Measurements from ENCODE around the gene NIM1K. TPM values are rescaled to one million over a fixed set of nuclear protein-coding genes. Genes with fewer than 3 reads are reported as not detected.

NIM1K gene
- total RNA-seq, 1 experiment from 2014 or later: 0.26 TPM

- intact Hi-C loops (cut with micrococcal nuclease; ENCODE audit: unreplicated experiment): no loop called here
- Histone ChIP-seq H3K4me1 (replicated peaks; ENCODE audit: insufficient read depth) (no peaks in the 10 kb centered on the region), H3K4me3 (no peak overlapping the region), H3K9me2 (ENCODE audit: insufficient read depth) (no peaks in the 10 kb centered on the region), H3F3A (ENCODE audit: insufficient read depth, low read depth) (peaks cover 25% of the 10 kb centered on the region; the same call in 1 of the 2 replicates), H3K4me2 (no peak overlapping the region), H2AFZ (no peak overlapping the region), H3K27ac (no peak overlapping the region), H3K9me3 (ENCODE audit: insufficient read depth, low read depth) (no peaks in the 10 kb centered on the region), H3K27me3 (ENCODE audit: insufficient read depth, low read depth) (no peaks in the 10 kb centered on the region), H3K36me3 (ENCODE audit: low read depth) (peaks cover 69% of the 10 kb centered on the region), H4K20me1 (ENCODE audit: insufficient read depth) (peaks cover 90% of the 10 kb centered on the region), H3K79me2 (ENCODE audit: low read depth) (peaks cover 95% of the 10 kb centered on the region)
- no peak for TF ChIP-seq EZH2 (IDR thresholded peaks at IDR 0.05; ENCODE audit: low read depth)
- TF ChIP-seq, protein P1, sequence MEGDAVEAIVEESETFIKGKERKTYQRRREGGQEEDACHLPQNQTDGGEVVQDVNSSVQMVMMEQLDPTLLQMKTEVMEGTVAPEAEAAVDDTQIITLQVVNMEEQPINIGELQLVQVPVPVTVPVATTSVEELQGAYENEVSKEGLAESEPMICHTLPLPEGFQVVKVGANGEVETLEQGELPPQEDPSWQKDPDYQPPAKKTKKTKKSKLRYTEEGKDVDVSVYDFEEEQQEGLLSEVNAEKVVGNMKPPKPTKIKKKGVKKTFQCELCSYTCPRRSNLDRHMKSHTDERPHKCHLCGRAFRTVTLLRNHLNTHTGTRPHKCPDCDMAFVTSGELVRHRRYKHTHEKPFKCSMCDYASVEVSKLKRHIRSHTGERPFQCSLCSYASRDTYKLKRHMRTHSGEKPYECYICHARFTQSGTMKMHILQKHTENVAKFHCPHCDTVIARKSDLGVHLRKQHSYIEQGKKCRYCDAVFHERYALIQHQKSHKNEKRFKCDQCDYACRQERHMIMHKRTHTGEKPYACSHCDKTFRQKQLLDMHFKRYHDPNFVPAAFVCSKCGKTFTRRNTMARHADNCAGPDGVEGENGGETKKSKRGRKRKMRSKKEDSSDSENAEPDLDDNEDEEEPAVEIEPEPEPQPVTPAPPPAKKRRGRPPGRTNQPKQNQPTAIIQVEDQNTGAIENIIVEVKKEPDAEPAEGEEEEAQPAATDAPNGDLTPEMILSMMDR (conservative IDR thresholded peaks at IDR 0.05): no peak
- ChIA-PET CTCF (no interaction called here), POLR2A (ENCODE audit: unreplicated experiment) (interaction anchor here (0.6 kb wide), 1 partner anchor 286 kb away, joined by 4 read pairs; no protein-coding TSS in a partner anchor)
- no TSS peak for BruUV-seq (replicated peaks)
- DNase-seq: no peak
Observed at GRCh38 chr5:43302481-43302880, 110.5 kb downstream of the NIM1K start.

GRCh38 chr5:43303242-43303641 is 111.2 kb downstream of the NIM1K start:
- ChIA-PET CTCF (no interaction called here), POLR2A (ENCODE audit: unreplicated experiment) (interaction anchor here (0.6 kb wide), 1 partner anchor 287 kb away, joined by 4 read pairs; no protein-coding TSS in a partner anchor)
- Histone ChIP-seq H3K79me2 (ENCODE audit: low read depth) (peaks cover 99% of the 10 kb centered on the region), H3K4me3 (no peak overlapping the region), H4K20me1 (ENCODE audit: insufficient read depth) (peaks cover 91% of the 10 kb centered on the region), H3K4me1 (replicated peaks; ENCODE audit: insufficient read depth) (peaks cover 6% of the 10 kb centered on the region; the same call in 1 of the 2 replicates), H3K27me3 (ENCODE audit: insufficient read depth, low read depth) (no peaks in the 10 kb centered on the region), H2AFZ (no peak overlapping the region), H3K9me3 (ENCODE audit: insufficient read depth, low read depth) (no peaks in the 10 kb centered on the region), H3K4me2 (no peak overlapping the region), H3K27ac (no peak overlapping the region), H3F3A (ENCODE audit: insufficient read depth, low read depth) (peaks cover 29% of the 10 kb centered on the region; the same call in 1 of the 2 replicates), H3K36me3 (ENCODE audit: low read depth) (peaks cover 71% of the 10 kb centered on the region), H3K9me2 (ENCODE audit: insufficient read depth) (no peaks in the 10 kb centered on the region)
- DNase-seq: no peak
- intact Hi-C loops (cut with micrococcal nuclease; ENCODE audit: unreplicated experiment): no loop called here
- no peak for TF ChIP-seq EZH2 (IDR thresholded peaks at IDR 0.05; ENCODE audit: low read depth)
- TF ChIP-seq, protein P1 (conservative IDR thresholded peaks at IDR 0.05): no peak
- BruUV-seq (replicated peaks): no TSS peak

DNA sequence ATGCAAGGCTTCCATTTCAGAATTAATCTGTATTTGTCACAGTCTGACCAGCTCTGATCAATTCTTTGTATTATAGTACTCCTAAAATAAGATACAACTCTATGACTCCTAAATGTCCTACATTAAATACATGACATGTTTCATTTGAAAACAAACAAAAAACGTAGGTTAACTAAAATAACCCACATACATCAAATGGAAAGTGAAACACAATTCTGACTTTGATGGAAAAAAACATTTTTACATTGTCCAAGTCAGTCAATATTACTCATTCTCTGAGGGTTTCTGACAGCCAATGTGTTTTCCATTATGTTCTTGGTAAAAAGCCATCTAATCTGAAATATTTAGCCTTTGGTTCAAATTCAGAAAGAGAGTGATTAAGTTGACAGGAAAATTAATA is 112.5 kb downstream of the NIM1K start:
- H3K9me2 ChIP-seq (ENCODE audit: insufficient read depth): no peaks in the 10 kb centered on the region
- H3K9me3 ChIP-seq (ENCODE audit: insufficient read depth, low read depth): no peaks in the 10 kb centered on the region
- DNase-seq: no peak
- H3K27me3 ChIP-seq (ENCODE audit: insufficient read depth, low read depth): no peaks in the 10 kb centered on the region
- H3K4me2 ChIP-seq: no peak overlapping the region
- no peak overlapping the region for H3K27ac ChIP-seq
- peaks cover 89% of the 10 kb centered on the region for H4K20me1 ChIP-seq (ENCODE audit: insufficient read depth)
- H3K4me3 ChIP-seq: no peak overlapping the region
- POLR2A ChIA-PET (ENCODE audit: unreplicated experiment): interaction anchor here (0.5 kb wide), 1 partner anchor 180 kb away, joined by 7 read pairs; no protein-coding TSS in a partner anchor
- CTCF ChIA-PET: no interaction called here
- no peak overlapping the region for H2AFZ ChIP-seq
- intact Hi-C loops (cut with micrococcal nuclease; ENCODE audit: unreplicated experiment): no loop called here
- no TSS peak for BruUV-seq (replicated peaks)
- H3K36me3 ChIP-seq (ENCODE audit: low read depth): peaks cover 67% of the 10 kb centered on the region
- H3K4me1 ChIP-seq (replicated peaks; ENCODE audit: insufficient read depth): peaks cover 18% of the 10 kb centered on the region
- peaks cover 99% of the 10 kb centered on the region for H3K79me2 ChIP-seq (ENCODE audit: low read depth)
- TF ChIP-seq EZH2 (IDR thresholded peaks at IDR 0.05; ENCODE audit: low read depth): no peak
- TF ChIP-seq, protein P1 (conservative IDR thresholded peaks at IDR 0.05): no peak
- H3F3A ChIP-seq (ENCODE audit: insufficient read depth, low read depth): peaks cover 29% of the 10 kb centered on the region; the same call in 1 of the 2 replicates
